B cell (primary cell): ENCODE results near the gene MICOS13. TPM values are rescaled to one million over a fixed set of nuclear protein-coding genes. Genes with fewer than 3 reads are reported as not detected.

ENCODE experiments used
- ATAC-seq: fragments of 200-7000 bp; cut with Tn5 transposase; one replicate; pipeline ENCODE4 v1.10.0; 2021; ENCODE audit warnings: low read depth, mild to moderate bottlenecking, moderate number of reproducible peaks, moderate library complexity
- CTCF ChIA-PET: fragments of 350-600 bp; sonication (Branson Sonifier 250); formaldehyde crosslinking; loops from one replicate; lab custom pipeline; 2021; ENCODE audit warnings: antibody characterized with exemption, inconsistent platforms; lab: Charles Lee
- POLR2A ChIA-PET: fragments of 350-600 bp; sonication (Branson Sonifier 250); formaldehyde crosslinking; loops from one replicate; lab custom pipeline; 2021; ENCODE audit warnings: antibody characterized with exemption; lab: Charles Lee
- DNase-seq: peaks from one replicate; pipeline ENCODE4 v3.0.0; 2013
- H2AFZ ChIP-seq: 2 replicates; pipeline ENCODE4 v1.6.1; 2012; ENCODE audit warnings: mild to moderate bottlenecking, low read depth, low read length; ENCODE audit not compliant: insufficient read depth, poor library complexity, severe bottlenecking
- H3K27ac ChIP-seq, 2 donors: 1 replicate in 1 of 2; 2 replicates in 1 of 2; pipeline ENCODE4 v1.5.1; 2012 to 2013; ENCODE audit warnings: low read length in 2 of 2, mild to moderate bottlenecking in 2 of 2, moderate library complexity in 1 of 2
- H3K27me3 ChIP-seq, 4 experiments: fragments of 200-600 bp in 1 of 4; sonication (generic) in 1 of 4; replicated peaks in 1 of 4; 1 replicate in 2 of 4; 2 replicates in 2 of 4; pipeline versions ENCODE4 v1.6.1 to v1.7.0; 2013 to 2016; ENCODE audit warnings: low read length in 3 of 4, mild to moderate bottlenecking in 2 of 4, mixed read lengths in 1 of 4, moderate library complexity in 1 of 4; ENCODE audit not compliant: insufficient read depth in 4 of 4, control insufficient read depth in 3 of 4; ENCODE audit errors: control extremely low read depth in 1 of 4
- H3K36me3 ChIP-seq, 2 experiments: replicated peaks in 1 of 2; 1 replicate in 1 of 2; 2 replicates in 1 of 2; pipeline versions ENCODE4 v1.6.1 to v1.7.1; 2013; ENCODE audit warnings: low read length in 1 of 2; ENCODE audit not compliant: insufficient read depth in 2 of 2, control insufficient read depth in 1 of 2; ENCODE audit errors: control extremely low read depth in 1 of 2, extremely low read depth in 1 of 2
- H3K4me1 ChIP-seq, 2 donors: fragments of 200-600 bp in 1 of 2; sonication (generic) in 1 of 2; 1 replicate in 1 of 2; 2 replicates in 1 of 2; pipeline versions ENCODE4 v1.5.1 to v1.6.1; 2013 to 2017; ENCODE audit warnings: low read length in 2 of 2; ENCODE audit not compliant: control insufficient read depth in 2 of 2, insufficient read depth in 2 of 2
- H3K4me2 ChIP-seq: replicated peaks from 2 replicates; pipeline ENCODE3; 2012; ENCODE audit warnings: mild to moderate bottlenecking, low read depth, low read length; ENCODE audit not compliant: poor library complexity, severe bottlenecking
- H3K4me3 ChIP-seq, 5 experiments: fragments of 200-600 bp in 1 of 5; sonication (generic) in 1 of 5; 1 replicate in 3 of 5; 2 replicates in 2 of 5; pipeline versions ENCODE4 v1.5.1 to v1.7.0; 2011 to 2016; ENCODE audit warnings: low read length in 4 of 5, mild to moderate bottlenecking in 4 of 5, low read depth in 2 of 5, control low read depth in 1 of 5, moderate library complexity in 1 of 5; ENCODE audit not compliant: insufficient read depth in 1 of 5; ENCODE audit errors: control extremely low read depth in 1 of 5, extremely low read depth in 1 of 5
- H3K79me2 ChIP-seq: fragments of 200-600 bp; sonication (generic); one replicate; pipeline ENCODE4 v1.6.0; 2016; ENCODE audit warnings: low read length; ENCODE audit not compliant: control insufficient read depth, insufficient read depth
- H3K9ac ChIP-seq: fragments of 200-600 bp; sonication (generic); 2 replicates; pipeline ENCODE4 v1.6.1; 2017; ENCODE audit warnings: mild to moderate bottlenecking, low read length, moderate library complexity
- H3K9me3 ChIP-seq, 3 donors: one replicate each; pipeline versions ENCODE4 v1.6.1 to v1.7.1; 2013; ENCODE audit warnings: low read length in 2 of 3; ENCODE audit not compliant: control insufficient read depth in 2 of 3, insufficient read depth in 1 of 3; ENCODE audit errors: control extremely low read depth in 1 of 3
- H4K20me1 ChIP-seq: 2 replicates; pipeline ENCODE4 v1.6.0; 2012; ENCODE audit warnings: mild to moderate bottlenecking, low read length; ENCODE audit not compliant: insufficient read depth, control insufficient read depth, poor library complexity, severe bottlenecking
- H3K27ac Mint-ChIP-seq: one replicate; pipeline ENCODE4 v1.8.0; 2021; ENCODE audit warnings: mixed read lengths
- H3K27me3 Mint-ChIP-seq: one replicate; pipeline ENCODE4 v1.8.0; 2021; ENCODE audit warnings: mixed read lengths
- H3K4me1 Mint-ChIP-seq: one replicate; pipeline ENCODE4 v1.8.0; 2021; ENCODE audit warnings: mixed read lengths
- H3K4me3 Mint-ChIP-seq: one replicate; pipeline ENCODE4 v1.8.0; 2021; ENCODE audit warnings: mixed read lengths
- H3K9me3 Mint-ChIP-seq: one replicate; pipeline ENCODE4 v1.8.0; 2022; ENCODE audit warnings: mixed read lengths; ENCODE audit not compliant: insufficient read depth
- EZH2 ChIP-seq: IDR thresholded peaks from 2 replicates; pipeline ENCODE4 v1.6.1; 2012; ENCODE audit warnings: borderline replicate concordance, low read depth, mild to moderate bottlenecking, moderate library complexity, low read length; ENCODE audit not compliant: insufficient read depth, poor library complexity, severe bottlenecking
- WGBS: methylation state at CpG from one replicate; pipeline ENCODE4 v1.1.5; 2013; ENCODE audit warnings: missing lambda C conversion rate; ENCODE audit not compliant: insufficient coverage; 5-methylcytosine and 5-hydroxymethylcytosine counted together
- intact Hi-C: fragments of 100-400 bp; cut with micrococcal nuclease; formaldehyde crosslinking; loops from one replicate; pipeline ENCODE4 v1.10.0; 2022
- polyA plus RNA-seq: library from polyadenylated mRNA; depleted of rRNA; stranded (reverse); fragments of >200 nt; gene quantifications from 2 replicates; pipeline ENCODE4 v1.2.3, GENCODE V29; 2012
- total RNA-seq, 2 donors: library from RNA; stranded (reverse); fragments of 120-200 nt in 1 of 2; gene quantifications; 1 replicate in 1 of 2; 2 replicates in 1 of 2; pipeline versions ENCODE4 v1.2.3 to v1.2.4, GENCODE V29; 2013 to 2022
- TF ChIP-seq, protein P1 (sequence below): fragments of 200-600 bp; IDR thresholded peaks from one replicate; pipeline ENCODE4 v1.8.0; 2022; ENCODE audit warnings: antibody characterized with exemption, mild to moderate bottlenecking

The MICOS13 gene
- total and polyA plus RNA-seq, 2 donors (not counting 1 experiment from before 2014, with no cell fraction given), result 30.8 to 41.9 TPM

DNA sequence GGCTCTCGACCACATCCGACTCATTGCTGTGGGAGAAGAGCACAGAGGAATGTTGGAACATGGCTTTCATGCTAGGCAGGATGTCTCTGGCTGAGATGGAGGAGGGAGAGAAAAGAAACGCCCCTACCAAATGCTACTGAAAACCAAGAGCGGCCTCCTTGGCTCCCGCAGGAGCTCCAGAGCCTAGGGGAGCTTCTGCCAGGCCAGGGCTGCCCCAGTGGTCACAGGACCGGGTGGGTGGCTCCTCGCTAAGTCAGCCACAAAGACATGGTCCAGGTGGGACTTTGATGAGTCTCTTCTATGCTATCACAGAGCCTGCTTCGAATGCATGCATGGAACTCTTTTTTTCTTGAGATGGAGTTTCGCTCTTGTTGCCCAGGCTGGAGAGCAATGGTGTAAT, 32.9 kb upstream of the MICOS13 start:
- Histone ChIP-seq H2AFZ (no peak overlapping the region), H3K79me2 (peaks cover 32% of the 10 kb centered on the region), H4K20me1 (peaks cover 36% of the 10 kb centered on the region), H3K27me3 (no peaks in the 10 kb centered on the region), H3K4me2 (no peak overlapping the region), H3K9ac (no peak overlapping the region), H3K36me3 (peaks cover 0 to 39% of the 10 kb centered on the region in 2 experiments), H3K9me3 (no peaks in the 10 kb centered on the region), H3K4me3 (no peak overlapping the region), H3K4me1 (peaks cover 0 to 5% of the 10 kb centered on the region in 2 donors), H3K27ac (no peak overlapping the region)
- ChIA-PET POLR2A (no interaction called here), CTCF (interaction anchor here (1.2 kb wide), 1 partner anchor 7 kb away, joined by 3 read pairs; the partner anchor contains the start of gene CATSPERD)
- intact Hi-C loops, result no loop called here
- Mint-ChIP-seq H3K9me3 (no peaks in the 10 kb centered on the region), H3K4me1 (peaks cover 13% of the 10 kb centered on the region), H3K27ac (no peak overlapping the region), H3K4me3 (no peak overlapping the region), H3K27me3 (no peaks in the 10 kb centered on the region)
- no peak for DNase-seq
- TF ChIP-seq EZH2, result no peak
- TF ChIP-seq, protein P1, sequence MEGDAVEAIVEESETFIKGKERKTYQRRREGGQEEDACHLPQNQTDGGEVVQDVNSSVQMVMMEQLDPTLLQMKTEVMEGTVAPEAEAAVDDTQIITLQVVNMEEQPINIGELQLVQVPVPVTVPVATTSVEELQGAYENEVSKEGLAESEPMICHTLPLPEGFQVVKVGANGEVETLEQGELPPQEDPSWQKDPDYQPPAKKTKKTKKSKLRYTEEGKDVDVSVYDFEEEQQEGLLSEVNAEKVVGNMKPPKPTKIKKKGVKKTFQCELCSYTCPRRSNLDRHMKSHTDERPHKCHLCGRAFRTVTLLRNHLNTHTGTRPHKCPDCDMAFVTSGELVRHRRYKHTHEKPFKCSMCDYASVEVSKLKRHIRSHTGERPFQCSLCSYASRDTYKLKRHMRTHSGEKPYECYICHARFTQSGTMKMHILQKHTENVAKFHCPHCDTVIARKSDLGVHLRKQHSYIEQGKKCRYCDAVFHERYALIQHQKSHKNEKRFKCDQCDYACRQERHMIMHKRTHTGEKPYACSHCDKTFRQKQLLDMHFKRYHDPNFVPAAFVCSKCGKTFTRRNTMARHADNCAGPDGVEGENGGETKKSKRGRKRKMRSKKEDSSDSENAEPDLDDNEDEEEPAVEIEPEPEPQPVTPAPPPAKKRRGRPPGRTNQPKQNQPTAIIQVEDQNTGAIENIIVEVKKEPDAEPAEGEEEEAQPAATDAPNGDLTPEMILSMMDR, result no peak
- ATAC-seq, result no peak
- 98% methylated on average over 6 of the region's 9 CpGs for WGBS

DNA sequence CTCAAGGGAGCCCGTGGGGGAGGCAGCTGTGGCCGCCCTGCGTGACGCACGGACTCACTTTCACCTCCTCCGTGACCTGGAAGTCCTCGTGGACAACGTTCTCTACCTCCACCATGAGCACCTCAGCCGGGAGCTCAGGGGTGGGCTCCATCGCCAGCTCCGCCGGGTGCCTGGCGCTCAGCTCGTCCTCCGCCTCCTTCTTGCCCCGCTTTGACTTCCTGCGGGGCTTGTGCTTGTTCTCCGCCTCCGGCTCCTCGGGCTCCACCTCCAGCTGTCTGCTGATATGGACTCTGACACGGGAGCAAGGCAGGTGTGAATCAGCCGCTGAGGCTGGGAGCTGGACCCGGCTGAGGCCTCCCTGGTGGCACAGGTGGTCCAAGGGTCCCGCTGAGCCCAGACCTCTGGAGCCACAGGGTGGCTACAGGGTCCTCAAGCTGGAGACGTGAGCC, 31.4 kb upstream of the MICOS13 start:
- ChIA-PET POLR2A (no interaction called here), CTCF (interaction anchor here (0.7 to 1.2 kb wide), 2 partner anchors 9 to 25 kb away, joined by 3 read pairs; partner anchors contain the start of gene CATSPERD)
- Histone ChIP-seq H4K20me1 (peaks cover 26% of the 10 kb centered on the region), H3K4me3 (no peak overlapping the region), H3K9me3 (no peaks in the 10 kb centered on the region), H3K4me1 (no peaks in the 10 kb centered on the region), H3K27me3 (no peaks in the 10 kb centered on the region), H3K9ac (no peak overlapping the region), H3K36me3 (peaks cover 0 to 42% of the 10 kb centered on the region in 2 experiments), H3K79me2 (peaks cover 18% of the 10 kb centered on the region), H2AFZ (no peak overlapping the region), H3K4me2 (no peak overlapping the region), H3K27ac (no peak overlapping the region)
- intact Hi-C loops, result no loop called here
- DNase-seq (no peak), ATAC-seq (no peak)
- H3K4me1 Mint-ChIP-seq, result peaks cover 3% of the 10 kb centered on the region
- WGBS, result 96% methylated on average over 25 of the region's 25 CpGs
- no peaks in the 10 kb centered on the region for H3K27me3 Mint-ChIP-seq
- TF ChIP-seq, protein P1, result no peak
- no peak for TF ChIP-seq EZH2
- no peak overlapping the region for H3K27ac Mint-ChIP-seq
- H3K9me3 Mint-ChIP-seq, result no peaks in the 10 kb centered on the region
- H3K4me3 Mint-ChIP-seq, result no peak overlapping the region
